Naive thymus-derived CD8-positive, alpha-beta T cell (primary cell): ENCODE results near the gene RABAC1. TPM values are rescaled to one million over a fixed set of nuclear protein-coding genes. Genes with fewer than 3 reads are reported as not detected.

Experiments used
- ATAC-seq, 2 donors: fragments of 150-1000 bp; cut with Tn5 transposase in 1 of 2; sonication (Bioruptor Pico), chemical (Tn5 transposase) in 1 of 2; 1 replicate in 1 of 2; 2 replicates in 1 of 2; pipeline ENCODE4 v1.10.0; 2021; ENCODE audit warnings: mild to moderate bottlenecking in 2 of 2, moderate library complexity in 2 of 2
- POLR2A ChIA-PET: fragments of 350-600 bp; sonication (Branson Sonifier 250); formaldehyde crosslinking; loops from one replicate; lab custom pipeline; 2021; ENCODE audit warnings: antibody characterized with exemption; lab: Charles Lee
- DNase-seq, 10 donors: peaks; one replicate each; pipeline versions ENCODE4 v3.0.0 to v3.0.0-alpha.2; 2020 to 2022
- H3K27ac Mint-ChIP-seq, 10 donors: one replicate each; pipeline ENCODE4 v1.8.0; 2020 to 2022; ENCODE audit warnings: mild to moderate bottlenecking in 10 of 10, mixed read lengths in 10 of 10, moderate library complexity in 4 of 10, inconsistent platforms in 1 of 10
- H3K27me3 Mint-ChIP-seq, 5 donors: one replicate each; pipeline ENCODE4 v1.8.0; 2021 to 2022; ENCODE audit warnings: mixed read lengths in 5 of 5
- H3K36me3 Mint-ChIP-seq, 3 donors: one replicate each; pipeline ENCODE4 v1.8.0; 2020 to 2022; ENCODE audit warnings: mixed read lengths in 3 of 3, mild to moderate bottlenecking in 2 of 3, inconsistent platforms in 1 of 3
- H3K4me1 Mint-ChIP-seq, 4 donors: one replicate each; pipeline ENCODE4 v1.8.0; 2021 to 2022; ENCODE audit warnings: mixed read lengths in 4 of 4
- H3K4me3 Mint-ChIP-seq, 10 donors: one replicate each; pipeline ENCODE4 v1.8.0; 2020 to 2022; ENCODE audit warnings: mild to moderate bottlenecking in 10 of 10, mixed read lengths in 10 of 10, moderate library complexity in 6 of 10, inconsistent platforms in 1 of 10
- H3K9me3 Mint-ChIP-seq, 9 donors: one replicate each; pipeline ENCODE4 v1.8.0; 2020 to 2022; ENCODE audit warnings: mixed read lengths in 9 of 9, mild to moderate bottlenecking in 3 of 9, inconsistent platforms in 1 of 9, moderate library complexity in 1 of 9
- polyA plus RNA-seq, 3 donors: library from polyadenylated mRNA; unstranded; fragments of 300-500 nt; fragmentation: Illumina TruSeq; gene quantifications; one replicate each; pipeline ENCODE4 v1.2.3, GENCODE V29; 2021
- total RNA-seq, 8 experiments: library from RNA in 2 of 8; stranded (reverse) in 2 of 8; gene quantifications; one replicate each; pipeline ENCODE4 v1.2.3 and lab custom pipeline; 2021 to 2026

Gene RABAC1
- total and polyA plus RNA-seq, 5 experiments from 2014 or later = 87.6 to 288 (median 201) TPM

GRCh38 chr19:41984961-41985360 lies 25.8 kb upstream of the RABAC1 start:
- peaks cover 0 to 31% (median 11%) of the 10 kb centered on the region in 3 donors for H3K36me3 Mint-ChIP-seq
- POLR2A ChIA-PET = no interaction called here
- no peaks in the 10 kb centered on the region for H3K27me3 Mint-ChIP-seq
- no peak overlapping the region for H3K4me3 Mint-ChIP-seq
- DNase-seq (no peak), ATAC-seq (no peak)
- H3K4me1 Mint-ChIP-seq = no peaks in the 10 kb centered on the region
- no peaks in the 10 kb centered on the region for H3K9me3 Mint-ChIP-seq
- H3K27ac Mint-ChIP-seq = no peak overlapping the region

GRCh38 chr19:41981724-41982123 lies 22.6 kb upstream of the RABAC1 start:
- H3K27me3 Mint-ChIP-seq = no peaks in the 10 kb centered on the region
- H3K4me1 Mint-ChIP-seq = no peaks in the 10 kb centered on the region
- H3K27ac Mint-ChIP-seq = no peak overlapping the region
- ATAC-seq (no peak), DNase-seq (peak in 1 of 10 donors; percentile 40)
- POLR2A ChIA-PET = no interaction called here
- H3K4me3 Mint-ChIP-seq = no peak overlapping the region
- H3K36me3 Mint-ChIP-seq = peaks cover 0 to 30% (median 6%) of the 10 kb centered on the region in 3 donors
- H3K9me3 Mint-ChIP-seq = no peaks in the 10 kb centered on the region

- no peaks in the 10 kb centered on the region for H3K27me3 Mint-ChIP-seq
- DNase-seq (no peak), ATAC-seq (no peak)
- POLR2A ChIA-PET = no interaction called here
- no peaks in the 10 kb centered on the region for H3K4me1 Mint-ChIP-seq
- H3K36me3 Mint-ChIP-seq = peaks cover 0 to 21% (median 3%) of the 10 kb centered on the region in 3 donors
- no peaks in the 10 kb centered on the region for H3K9me3 Mint-ChIP-seq
- H3K4me3 Mint-ChIP-seq = no peak overlapping the region
- H3K27ac Mint-ChIP-seq = no peak overlapping the region
These were observed 19.3 kb upstream of the RABAC1 start for GRCh38 chr19:41978470-41978869.

GRCh38 chr19:41977916-41978315 lies 18.8 kb upstream of the RABAC1 start:
- no peaks in the 10 kb centered on the region for H3K27me3 Mint-ChIP-seq
- no peak for ATAC-seq

GRCh38 chr19:41974652-41975051 lies 15.5 kb upstream of the RABAC1 start:
- no peak overlapping the region for H3K27ac Mint-ChIP-seq
- no peak for ATAC-seq
- peaks cover 0 to 3% (median 0%) of the 10 kb centered on the region in 4 donors for H3K4me1 Mint-ChIP-seq
- H3K9me3 Mint-ChIP-seq = no peaks in the 10 kb centered on the region
- no peak for DNase-seq
- H3K27me3 Mint-ChIP-seq = no peaks in the 10 kb centered on the region
- POLR2A ChIA-PET = no interaction called here
- peaks cover 0 to 18% (median 4%) of the 10 kb centered on the region in 3 donors for H3K36me3 Mint-ChIP-seq
- no peak overlapping the region for H3K4me3 Mint-ChIP-seq

More at GRCh38 chr19:41977916-41978315, 18.8 kb upstream of the RABAC1 start:
- peaks cover 0 to 1% (median 0%) of the 10 kb centered on the region in 4 donors for H3K4me1 Mint-ChIP-seq
- POLR2A ChIA-PET = no interaction called here
- DNase-seq = no peak
- H3K27ac Mint-ChIP-seq = no peak overlapping the region
- peaks cover 0 to 21% (median 3%) of the 10 kb centered on the region in 3 donors for H3K36me3 Mint-ChIP-seq
- no peaks in the 10 kb centered on the region for H3K9me3 Mint-ChIP-seq
- no peak overlapping the region for H3K4me3 Mint-ChIP-seq

- no peak overlapping the region for H3K4me3 Mint-ChIP-seq
- DNase-seq = no peak
- no peak for ATAC-seq
- peaks cover 0 to 3% (median 1%) of the 10 kb centered on the region in 4 donors for H3K4me1 Mint-ChIP-seq
- H3K36me3 Mint-ChIP-seq = peaks cover 5 to 14% (median 12%) of the 10 kb centered on the region in 3 donors
- no peaks in the 10 kb centered on the region for H3K27me3 Mint-ChIP-seq
- H3K27ac Mint-ChIP-seq = no peak overlapping the region
- POLR2A ChIA-PET = no interaction called here
- H3K9me3 Mint-ChIP-seq = no peaks in the 10 kb centered on the region
These were observed 12.2 kb upstream of the RABAC1 start for GRCh38 chr19:41971363-41971762.

- POLR2A ChIA-PET = no interaction called here
- H3K36me3 Mint-ChIP-seq = peaks cover 5 to 14% (median 8%) of the 10 kb centered on the region in 3 donors
- H3K4me1 Mint-ChIP-seq = peaks cover 0 to 7% (median 3%) of the 10 kb centered on the region in 4 donors
- ATAC-seq (no peak), DNase-seq (no peak)
- no peak overlapping the region for H3K27ac Mint-ChIP-seq
- no peaks in the 10 kb centered on the region for H3K9me3 Mint-ChIP-seq
- no peaks in the 10 kb centered on the region for H3K27me3 Mint-ChIP-seq
- no peak overlapping the region for H3K4me3 Mint-ChIP-seq
These were observed 10.8 kb upstream of the RABAC1 start for GRCh38 chr19:41969772-41970458.

- Mint-ChIP-seq H3K4me1 (peaks cover 0 to 8% (median 3%) of the 10 kb centered on the region in 4 donors), H3K27ac (no peak overlapping the region), H3K9me3 (no peaks in the 10 kb centered on the region), H3K27me3 (no peaks in the 10 kb centered on the region), H3K36me3 (peaks cover 5 to 14% (median 8%) of the 10 kb centered on the region in 3 donors), H3K4me3 (peak overlapping the region in 1 of 10 donors; percentile 38)
- ATAC-seq (no peak), DNase-seq (no peak)
- POLR2A ChIA-PET = no interaction called here
These were observed 9.9 kb upstream of the RABAC1 start for GRCh38 chr19:41968751-41969595.

GRCh38 chr19:41967054-41967783 lies 8.1 kb upstream of the RABAC1 start:
- Mint-ChIP-seq H3K4me3 (no peak overlapping the region), H3K9me3 (no peaks in the 10 kb centered on the region), H3K27me3 (no peaks in the 10 kb centered on the region), H3K36me3 (peaks cover 5 to 14% (median 8%) of the 10 kb centered on the region in 3 donors), H3K4me1 (peaks cover 0 to 5% (median 3%) of the 10 kb centered on the region in 4 donors), H3K27ac (no peak overlapping the region)
- no peak for ATAC-seq
- DNase-seq = no peak
- POLR2A ChIA-PET = no interaction called here

- peaks cover 0 to 5% (median 3%) of the 10 kb centered on the region in 4 donors for H3K4me1 Mint-ChIP-seq
- H3K27ac Mint-ChIP-seq = no peak overlapping the region
- H3K9me3 Mint-ChIP-seq = no peaks in the 10 kb centered on the region
- POLR2A ChIA-PET = interaction anchor here (0.6 to 0.7 kb wide), 3 partner anchors 88 to 110 kb away, joined by 3 read pairs; no protein-coding TSS in a partner anchor
- ATAC-seq (no peak), DNase-seq (peak in 1 of 10 donors; percentile 10)
- H3K27me3 Mint-ChIP-seq = no peaks in the 10 kb centered on the region
- H3K4me3 Mint-ChIP-seq = no peak overlapping the region
- peaks cover 3 to 10% (median 5%) of the 10 kb centered on the region in 3 donors for H3K36me3 Mint-ChIP-seq
These were observed 6.0 kb upstream of the RABAC1 start for GRCh38 chr19:41965106-41965505.

- Mint-ChIP-seq H3K4me3 (peak overlapping the region in 3 of 10 donors; percentile 29 to 58 (median 32)), H3K27ac (no peak overlapping the region), H3K9me3 (no peaks in the 10 kb centered on the region), H3K27me3 (no peaks in the 10 kb centered on the region), H3K4me1 (peaks cover 16 to 23% (median 22%) of the 10 kb centered on the region in 4 donors), H3K36me3 (peaks cover 0 to 10% (median 0%) of the 10 kb centered on the region in 3 donors)
- DNase-seq (no peak), ATAC-seq (no peak)
- POLR2A ChIA-PET = interaction anchor here (0.6 to 0.7 kb wide), 2 partner anchors 49 to 116 kb away, joined by 3 to 4 read pairs; no protein-coding TSS in a partner anchor
These were observed 1.9 kb upstream of the RABAC1 start for GRCh38 chr19:41960973-41961372.

GRCh38 chr19:41958367-41959055 lies 610 bp downstream of the RABAC1 start:
- Mint-ChIP-seq H3K27ac (peak overlapping the region; percentile 64 to 96 (median 92)), H3K4me1 (peaks cover 16 to 22% (median 20%) of the 10 kb centered on the region in 4 donors), H3K36me3 (peaks cover 0 to 14% (median 0%) of the 10 kb centered on the region in 3 donors), H3K27me3 (no peaks in the 10 kb centered on the region), H3K4me3 (peak overlapping the region; percentile 79 to 99 (median 97)), H3K9me3 (no peaks in the 10 kb centered on the region)
- peak; percentile 59 to 63 for ATAC-seq
- DNase-seq = peak; percentile 40 to 87 (median 73)
- POLR2A ChIA-PET = interaction anchor here (0.6 to 4.3 kb wide), 16 partner anchors 13 to 1815 kb away, joined by 3 to 45 read pairs (median 7); partner anchors contain the start of genes CD79A, RPS19 and ZNF574
